ENCODE data around the gene GSTA4. TPM values are rescaled to one million over a fixed set of nuclear protein-coding genes. Genes with fewer than 3 reads are reported as not detected.

Gene GSTA4
- polyA plus RNA-seq, 1 donor from 2014 or later: 764 TPM

DNA sequence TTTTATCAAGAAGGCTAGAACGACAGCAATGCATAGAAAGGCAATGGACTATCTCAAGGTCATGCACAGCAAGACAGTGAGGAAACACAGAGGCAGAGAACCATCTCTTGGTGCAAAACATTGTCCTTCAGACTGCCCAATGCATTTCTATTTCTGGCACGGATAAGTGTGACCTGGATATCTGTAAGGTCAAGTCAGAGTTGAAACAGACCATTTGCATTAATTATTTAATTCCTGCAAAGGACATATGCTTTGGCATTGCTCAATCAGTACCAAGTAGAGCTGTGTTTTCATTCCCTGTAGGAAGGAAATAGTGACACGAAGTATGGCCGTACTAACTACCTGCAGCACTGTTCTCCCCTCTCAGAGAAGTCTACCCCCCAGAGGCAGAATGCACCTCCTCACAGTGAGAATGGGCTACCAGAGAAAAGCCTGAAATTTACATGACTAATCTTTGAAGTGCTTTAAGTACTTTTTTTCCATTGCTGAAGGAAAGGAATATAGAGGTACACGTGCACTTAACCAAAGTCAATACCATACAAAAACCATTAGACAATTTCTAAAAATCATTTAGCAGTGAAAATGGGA, 32.1 kb upstream of the GSTA4 start:
- Histone ChIP-seq H3K4me3 (ENCODE audit: low read length) (no peak overlapping the region), H3K9me3 (ENCODE audit: low read length) (no peaks in the 10 kb centered on the region), H3F3A (ENCODE audit: insufficient read depth, low read length, poor library complexity, severe bottlenecking) (no peaks in the 10 kb centered on the region), H4K20me1 (ENCODE audit: insufficient read depth) (no peaks in the 10 kb centered on the region), H3K27me3 (ENCODE audit: insufficient read depth, low read depth, low read length) (no peaks in the 10 kb centered on the region), H3K79me2 (replicated peaks; ENCODE audit: insufficient read depth, low read length) (no peaks in the 10 kb centered on the region), H3K27ac (ENCODE audit: low read length) (no peak overlapping the region), H3K9me2 (ENCODE audit: insufficient read depth, low read length) (no peaks in the 10 kb centered on the region), H3K9ac (ENCODE audit: low read length) (no peak overlapping the region), H3K4me2 (ENCODE audit: low read length) (no peak overlapping the region), H2AFZ (ENCODE audit: low read depth, low read length) (no peak overlapping the region), H3K36me3 (ENCODE audit: insufficient read depth, low read length) (peaks cover 20% of the 10 kb centered on the region)
- TF ChIP-seq RAD21 (conservative IDR thresholded peaks at IDR 0.05): no peak
- no peak for TF ChIP-seq POLR2AphosphoS5 (IDR thresholded peaks at IDR 0.05)
- no peak for TF ChIP-seq EZH2 (IDR thresholded peaks at IDR 0.05; ENCODE audit: borderline replicate concordance, insufficient read depth, low read length, poor library complexity, severe bottlenecking)
- TF ChIP-seq, protein P1, sequence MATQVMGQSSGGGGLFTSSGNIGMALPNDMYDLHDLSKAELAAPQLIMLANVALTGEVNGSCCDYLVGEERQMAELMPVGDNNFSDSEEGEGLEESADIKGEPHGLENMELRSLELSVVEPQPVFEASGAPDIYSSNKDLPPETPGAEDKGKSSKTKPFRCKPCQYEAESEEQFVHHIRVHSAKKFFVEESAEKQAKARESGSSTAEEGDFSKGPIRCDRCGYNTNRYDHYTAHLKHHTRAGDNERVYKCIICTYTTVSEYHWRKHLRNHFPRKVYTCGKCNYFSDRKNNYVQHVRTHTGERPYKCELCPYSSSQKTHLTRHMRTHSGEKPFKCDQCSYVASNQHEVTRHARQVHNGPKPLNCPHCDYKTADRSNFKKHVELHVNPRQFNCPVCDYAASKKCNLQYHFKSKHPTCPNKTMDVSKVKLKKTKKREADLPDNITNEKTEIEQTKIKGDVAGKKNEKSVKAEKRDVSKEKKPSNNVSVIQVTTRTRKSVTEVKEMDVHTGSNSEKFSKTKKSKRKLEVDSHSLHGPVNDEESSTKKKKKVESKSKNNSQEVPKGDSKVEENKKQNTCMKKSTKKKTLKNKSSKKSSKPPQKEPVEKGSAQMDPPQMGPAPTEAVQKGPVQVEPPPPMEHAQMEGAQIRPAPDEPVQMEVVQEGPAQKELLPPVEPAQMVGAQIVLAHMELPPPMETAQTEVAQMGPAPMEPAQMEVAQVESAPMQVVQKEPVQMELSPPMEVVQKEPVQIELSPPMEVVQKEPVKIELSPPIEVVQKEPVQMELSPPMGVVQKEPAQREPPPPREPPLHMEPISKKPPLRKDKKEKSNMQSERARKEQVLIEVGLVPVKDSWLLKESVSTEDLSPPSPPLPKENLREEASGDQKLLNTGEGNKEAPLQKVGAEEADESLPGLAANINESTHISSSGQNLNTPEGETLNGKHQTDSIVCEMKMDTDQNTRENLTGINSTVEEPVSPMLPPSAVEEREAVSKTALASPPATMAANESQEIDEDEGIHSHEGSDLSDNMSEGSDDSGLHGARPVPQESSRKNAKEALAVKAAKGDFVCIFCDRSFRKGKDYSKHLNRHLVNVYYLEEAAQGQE (IDR thresholded peaks at IDR 0.05; ENCODE audit: borderline replicate concordance): no peak
- no peak for TF ChIP-seq EP300 (conservative IDR thresholded peaks at IDR 0.05; ENCODE audit: poor library complexity, severe bottlenecking)
- no peak for TF ChIP-seq SMC3 (conservative IDR thresholded peaks at IDR 0.05; ENCODE audit: poor library complexity)
- no peak for TF ChIP-seq TAF1 (IDR thresholded peaks at IDR 0.05; ENCODE audit: low read depth)
- TF ChIP-seq CTCF (IDR thresholded peaks at IDR 0.05; ENCODE audit: poor library complexity, severe bottlenecking): no peak
- TF ChIP-seq MXI1 (conservative IDR thresholded peaks at IDR 0.05; ENCODE audit: poor library complexity, severe bottlenecking): no peak

DNA sequence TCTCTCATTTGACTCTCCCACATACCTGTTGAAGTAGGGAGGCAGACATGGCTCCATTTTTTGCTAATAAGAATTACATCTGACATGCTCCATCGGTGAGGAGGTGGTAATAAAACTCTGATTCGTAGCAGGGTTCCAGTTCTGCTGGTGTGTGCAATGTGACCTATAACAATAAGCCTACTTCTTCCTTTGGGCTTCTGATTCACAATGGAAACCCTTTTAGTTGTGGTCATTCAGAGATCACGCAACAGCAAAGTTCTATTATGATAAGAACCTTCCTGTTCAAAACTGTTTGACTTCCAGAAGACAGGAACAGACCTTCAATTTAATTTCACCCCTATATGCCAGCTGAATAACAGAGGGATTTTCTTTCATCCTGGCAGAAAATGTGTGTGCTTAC, 31.4 kb upstream of the GSTA4 start:
- Histone ChIP-seq H3K27me3 (ENCODE audit: insufficient read depth, low read depth, low read length) (no peaks in the 10 kb centered on the region), H3F3A (ENCODE audit: insufficient read depth, low read length, poor library complexity, severe bottlenecking) (no peaks in the 10 kb centered on the region), H3K9ac (ENCODE audit: low read length) (no peak overlapping the region), H3K36me3 (ENCODE audit: insufficient read depth, low read length) (peaks cover 18% of the 10 kb centered on the region), H3K9me3 (ENCODE audit: low read length) (no peaks in the 10 kb centered on the region), H3K9me2 (ENCODE audit: insufficient read depth, low read length) (no peaks in the 10 kb centered on the region), H3K4me2 (ENCODE audit: low read length) (no peak overlapping the region), H4K20me1 (ENCODE audit: insufficient read depth) (no peaks in the 10 kb centered on the region), H3K4me3 (ENCODE audit: low read length) (no peak overlapping the region), H3K79me2 (replicated peaks; ENCODE audit: insufficient read depth, low read length) (no peaks in the 10 kb centered on the region), H2AFZ (ENCODE audit: low read depth, low read length) (no peak overlapping the region), H3K27ac (ENCODE audit: low read length) (no peak overlapping the region)
- no peak for TF ChIP-seq CTCF (IDR thresholded peaks at IDR 0.05; ENCODE audit: poor library complexity, severe bottlenecking)
- no peak for TF ChIP-seq EP300 (conservative IDR thresholded peaks at IDR 0.05; ENCODE audit: poor library complexity, severe bottlenecking)
- TF ChIP-seq SMC3 (conservative IDR thresholded peaks at IDR 0.05; ENCODE audit: poor library complexity): no peak
- no peak for TF ChIP-seq TAF1 (IDR thresholded peaks at IDR 0.05; ENCODE audit: low read depth)
- TF ChIP-seq RAD21 (conservative IDR thresholded peaks at IDR 0.05): no peak
- no peak for TF ChIP-seq POLR2AphosphoS5 (IDR thresholded peaks at IDR 0.05)
- TF ChIP-seq, protein P1 (IDR thresholded peaks at IDR 0.05; ENCODE audit: borderline replicate concordance): no peak
- no peak for TF ChIP-seq MXI1 (conservative IDR thresholded peaks at IDR 0.05; ENCODE audit: poor library complexity, severe bottlenecking)

Measured in neural cell (in vitro differentiated cells).